Measurements from ENCODE around the gene KRTAP10-5. TPM values are rescaled to one million over a fixed set of nuclear protein-coding genes. Genes with fewer than 3 reads are reported as not detected.

KRTAP10-5 gene
- polyA plus RNA-seq, 1 donor (not counting 4 experiments of a cell fraction or from before 2014, with no cell fraction given) = not detected

DNA sequence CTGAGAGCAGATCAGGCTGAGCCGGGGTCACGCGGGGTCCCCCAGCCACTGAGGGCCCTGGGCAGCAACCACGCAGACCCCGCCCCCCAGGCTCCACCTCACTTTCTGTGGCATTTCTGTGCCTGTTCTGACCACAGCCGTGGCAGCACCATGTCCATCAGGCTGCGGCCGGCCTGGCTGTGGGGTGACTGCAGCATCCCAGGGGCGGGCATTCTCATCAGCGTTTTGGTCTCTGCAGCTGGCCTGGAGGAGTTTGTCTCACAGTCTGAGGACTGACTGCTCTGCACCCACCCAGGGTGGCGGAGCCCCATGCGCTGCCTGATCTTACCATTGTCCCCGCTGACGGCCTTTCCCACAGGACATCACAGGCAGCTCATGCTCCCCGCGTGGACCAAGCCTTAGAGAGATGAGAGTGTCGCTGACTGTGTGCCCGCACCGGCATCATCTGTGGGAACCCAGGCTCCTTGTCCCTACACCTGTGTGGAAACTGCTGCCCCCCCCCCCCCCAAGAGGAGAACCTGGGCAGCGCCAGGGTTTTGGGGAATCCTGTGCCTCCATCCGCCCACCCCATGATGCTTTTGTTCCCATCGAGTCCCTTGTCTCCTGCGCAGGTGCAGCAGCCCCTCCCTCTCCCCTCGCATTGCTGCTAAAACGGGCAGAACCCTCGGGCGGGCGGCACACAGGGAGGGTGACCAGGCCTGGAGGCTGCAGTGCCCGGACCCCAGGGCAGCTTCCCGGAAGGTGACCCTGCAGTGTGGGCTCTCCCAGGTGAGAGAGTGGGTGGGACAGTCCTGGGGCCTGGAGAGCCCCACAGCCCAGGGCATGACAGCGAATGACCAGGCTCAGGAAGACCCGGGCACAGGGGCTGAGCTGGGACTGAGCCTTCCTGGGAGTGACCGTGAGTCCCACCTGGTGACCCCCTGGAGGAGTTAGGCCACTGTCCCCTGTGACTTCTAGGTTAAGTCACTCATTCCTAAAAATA is 42.2 kb downstream of the KRTAP10-5 start:
- H3K4me2 ChIP-seq (ENCODE audit: control insufficient read depth, extremely low read depth, insufficient read depth, low read depth, low read length) = no peak overlapping the region
- no peaks in the 10 kb centered on the region for H3K79me2 ChIP-seq (ENCODE audit: control insufficient read depth, insufficient read depth, low read length)
- no peaks in the 10 kb centered on the region for H3K4me1 ChIP-seq (ENCODE audit: control insufficient read depth, extremely low read depth, insufficient read depth, low read length)
- dilution Hi-C loops (cut with MboI; ENCODE audit: extremely low pct_ligation_motif_present, low sequenced_read_pairs) = no loop called here
- FAIRE-seq (no peak), DNase-seq (ENCODE audit: low read depth, low spot score) (no peak)
- H3K27me3 ChIP-seq (ENCODE audit: control insufficient read depth, extremely low read depth, insufficient read depth, low read length) = no peaks in the 10 kb centered on the region
- H3K9ac ChIP-seq (ENCODE audit: control insufficient read depth, extremely low read depth, insufficient read depth, low read length) = no peak overlapping the region
- H3K27ac ChIP-seq (ENCODE audit: control insufficient read depth, insufficient read depth, low read length) = no peak overlapping the region
- no peak overlapping the region for H3K4me3 ChIP-seq (ENCODE audit: control insufficient read depth in 2 of 3, extremely low read depth in 1 of 3, insufficient read depth in 2 of 3, low read depth in 1 of 3, low read length in 3 of 3)
- H3K36me3 ChIP-seq (ENCODE audit: control insufficient read depth in 2 of 2, extremely low read depth in 1 of 2, insufficient read depth in 2 of 2, low read length in 2 of 2) = no peaks in the 10 kb centered on the region
- H4K20me1 ChIP-seq (ENCODE audit: control insufficient read depth, extremely low read depth, insufficient read depth, low read length) = no peaks in the 10 kb centered on the region
- no peaks in the 10 kb centered on the region for H3K9me3 ChIP-seq (ENCODE audit: control insufficient read depth, low read depth, low read length)
- no peaks in the 10 kb centered on the region for H3K9me1 ChIP-seq (ENCODE audit: control insufficient read depth, extremely low read depth, insufficient read depth, low read length)
- no peak for TF ChIP-seq EZH2 (IDR thresholded peaks at IDR 0.05; ENCODE audit: low read length)
- TF ChIP-seq, protein P1, sequence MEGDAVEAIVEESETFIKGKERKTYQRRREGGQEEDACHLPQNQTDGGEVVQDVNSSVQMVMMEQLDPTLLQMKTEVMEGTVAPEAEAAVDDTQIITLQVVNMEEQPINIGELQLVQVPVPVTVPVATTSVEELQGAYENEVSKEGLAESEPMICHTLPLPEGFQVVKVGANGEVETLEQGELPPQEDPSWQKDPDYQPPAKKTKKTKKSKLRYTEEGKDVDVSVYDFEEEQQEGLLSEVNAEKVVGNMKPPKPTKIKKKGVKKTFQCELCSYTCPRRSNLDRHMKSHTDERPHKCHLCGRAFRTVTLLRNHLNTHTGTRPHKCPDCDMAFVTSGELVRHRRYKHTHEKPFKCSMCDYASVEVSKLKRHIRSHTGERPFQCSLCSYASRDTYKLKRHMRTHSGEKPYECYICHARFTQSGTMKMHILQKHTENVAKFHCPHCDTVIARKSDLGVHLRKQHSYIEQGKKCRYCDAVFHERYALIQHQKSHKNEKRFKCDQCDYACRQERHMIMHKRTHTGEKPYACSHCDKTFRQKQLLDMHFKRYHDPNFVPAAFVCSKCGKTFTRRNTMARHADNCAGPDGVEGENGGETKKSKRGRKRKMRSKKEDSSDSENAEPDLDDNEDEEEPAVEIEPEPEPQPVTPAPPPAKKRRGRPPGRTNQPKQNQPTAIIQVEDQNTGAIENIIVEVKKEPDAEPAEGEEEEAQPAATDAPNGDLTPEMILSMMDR (optimal IDR thresholded peaks at IDR 0.05 in 1 of 3, IDR thresholded peaks at IDR 0.05 in 1 of 3, conservative IDR thresholded peaks at IDR 0.05 in 1 of 3; ENCODE audit: extremely low read depth in 1 of 3, insufficient read depth in 2 of 3, low read length in 3 of 3) = no peak
- no peak overlapping the region for H2AFZ ChIP-seq (ENCODE audit: control insufficient read depth, low read length)

DNA sequence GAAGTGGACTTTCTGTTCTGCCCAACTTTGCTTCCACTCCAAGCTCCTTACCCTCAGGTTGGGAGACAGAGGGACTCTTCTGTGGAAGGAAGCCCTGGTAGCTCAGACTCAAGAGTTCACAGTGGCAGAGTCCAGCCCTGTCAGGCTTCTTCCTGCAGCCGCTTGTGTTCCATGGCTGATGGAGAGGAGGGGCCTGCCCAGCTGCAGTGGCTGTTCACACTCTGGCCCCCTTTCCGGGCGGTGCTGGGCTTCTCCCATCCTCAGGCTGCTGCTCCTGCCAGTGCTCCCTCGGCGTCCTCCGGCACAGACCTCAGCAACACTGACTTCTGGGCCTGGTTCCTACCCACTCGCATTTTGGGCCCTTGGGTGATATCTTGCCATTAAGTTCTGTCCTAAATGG is 44.4 kb downstream of the KRTAP10-5 start:
- FAIRE-seq (no peak), DNase-seq (ENCODE audit: low read depth, low spot score) (no peak)
- H3K36me3 ChIP-seq (ENCODE audit: control insufficient read depth in 2 of 2, extremely low read depth in 1 of 2, insufficient read depth in 2 of 2, low read length in 2 of 2) = no peaks in the 10 kb centered on the region
- no peaks in the 10 kb centered on the region for H3K27me3 ChIP-seq (ENCODE audit: control insufficient read depth, extremely low read depth, insufficient read depth, low read length)
- H3K9me1 ChIP-seq (ENCODE audit: control insufficient read depth, extremely low read depth, insufficient read depth, low read length) = no peaks in the 10 kb centered on the region
- dilution Hi-C loops (cut with MboI; ENCODE audit: extremely low pct_ligation_motif_present, low sequenced_read_pairs) = no loop called here
- no peak overlapping the region for H3K4me3 ChIP-seq (ENCODE audit: control insufficient read depth in 2 of 3, extremely low read depth in 1 of 3, insufficient read depth in 2 of 3, low read depth in 1 of 3, low read length in 3 of 3)
- no peak overlapping the region for H3K9ac ChIP-seq (ENCODE audit: control insufficient read depth, extremely low read depth, insufficient read depth, low read length)
- no peak overlapping the region for H3K4me2 ChIP-seq (ENCODE audit: control insufficient read depth, extremely low read depth, insufficient read depth, low read depth, low read length)
- TF ChIP-seq, protein P1 (optimal IDR thresholded peaks at IDR 0.05 in 1 of 3, IDR thresholded peaks at IDR 0.05 in 1 of 3, conservative IDR thresholded peaks at IDR 0.05 in 1 of 3; ENCODE audit: extremely low read depth in 1 of 3, insufficient read depth in 2 of 3, low read length in 3 of 3) = no peak
- no peak for TF ChIP-seq EZH2 (IDR thresholded peaks at IDR 0.05; ENCODE audit: low read length)
- no peaks in the 10 kb centered on the region for H3K4me1 ChIP-seq (ENCODE audit: control insufficient read depth, extremely low read depth, insufficient read depth, low read length)
- H3K9me3 ChIP-seq (ENCODE audit: control insufficient read depth, low read depth, low read length) = peaks cover 3% of the 10 kb centered on the region
- H2AFZ ChIP-seq (ENCODE audit: control insufficient read depth, low read length) = no peak overlapping the region
- H3K79me2 ChIP-seq (ENCODE audit: control insufficient read depth, insufficient read depth, low read length) = no peaks in the 10 kb centered on the region
- no peaks in the 10 kb centered on the region for H4K20me1 ChIP-seq (ENCODE audit: control insufficient read depth, extremely low read depth, insufficient read depth, low read length)
- H3K27ac ChIP-seq (ENCODE audit: control insufficient read depth, insufficient read depth, low read length) = no peak overlapping the region
